HCT116 (cell line): ENCODE results near the gene CLK3. TPM values are rescaled to one million over a fixed set of nuclear protein-coding genes. Genes with fewer than 3 reads are reported as not detected.

Experiments
- ATAC-seq: fragments of 200-7000 bp; cut with Tn5 transposase; 2 replicates; pipeline ENCODE4 v1.9.1; 2020; ENCODE audit warnings: mild to moderate bottlenecking, moderate library complexity
- BruUV-seq: library from RNA; stranded (reverse); fragments of 400-500 nt; replicated peaks from 2 replicates; lab custom pipeline; 2021; lab: Mats Ljungman, UMichigan
- CTCF ChIA-PET: fragments of 300-600 bp; sonication (Branson Sonifier 250); formaldehyde crosslinking; loops from one replicate; lab custom pipeline; 2021; ENCODE audit warnings: antibody characterized with exemption; lab: Charles Lee
- POLR2A ChIA-PET: fragments of 300-600, 350-600 bp; sonication (Branson Sonifier 250); formaldehyde crosslinking; loops from one replicate; lab custom pipeline; 2021; ENCODE audit warnings: antibody characterized with exemption; lab: Charles Lee
- RAD21 ChIA-PET, 2 experiments: fragments of 300-600 bp; sonication (Branson Sonifier 250); formaldehyde crosslinking; loops; one replicate each; lab custom pipeline; 2023; ENCODE audit warnings: low total read pairs in 2 of 2; ENCODE audit not compliant: uncharacterized antibody in 2 of 2, unreplicated experiment in 2 of 2, low non-redundant PET in 1 of 2; lab: Charles Lee
- DNase-seq: peaks from one replicate; pipeline ENCODE4 v3.0.0-alpha.2; 2010; ENCODE audit warnings: low read depth, low spot score
- H2AFZ ChIP-seq: fragments of 200-600 bp; shearing (Covaris generic), sonication (generic); 2 replicates; pipeline ENCODE4 v1.6.1; 2017; ENCODE audit warnings: low read depth, mixed run types, mixed read lengths, antibody characterized with exemption, low read length; ENCODE audit not compliant: poor library complexity, severe bottlenecking
- H3K27ac ChIP-seq: 2 replicates; pipeline ENCODE4 v1.5.1; 2012; ENCODE audit warnings: low read depth, low read length
- H3K27me3 ChIP-seq: fragments of 200-600 bp; sonication (generic); 2 replicates; pipeline ENCODE4 v1.6.1; 2016; ENCODE audit warnings: mixed run types, low read length, mixed read lengths; ENCODE audit not compliant: insufficient read depth
- H3K36me3 ChIP-seq, 2 experiments: fragments of 200-500 bp in 1 of 2; fragments of 200-600 bp in 1 of 2; sonication (Bioruptor generic) in 1 of 2; sonication (generic) in 1 of 2; 2 replicates each; pipeline versions ENCODE4 v1.5.1 to v1.6.1; 2014 to 2016; ENCODE audit warnings: low read length in 2 of 2, inconsistent platforms in 1 of 2, mixed read lengths in 1 of 2, mixed run types in 1 of 2; ENCODE audit not compliant: insufficient read depth in 2 of 2, control insufficient read depth in 1 of 2
- H3K4me1 ChIP-seq, 2 experiments: fragments of 200-600 bp in 1 of 2; sonication (generic) in 1 of 2; 2 replicates each; pipeline versions ENCODE4 v1.5.1 to v1.6.1; 2012 to 2017; ENCODE audit warnings: low read length in 2 of 2, inconsistent platforms in 1 of 2, mild to moderate bottlenecking in 1 of 2, mixed read lengths in 1 of 2, mixed run types in 1 of 2, moderate library complexity in 1 of 2; ENCODE audit not compliant: insufficient read depth in 2 of 2, control insufficient read depth in 1 of 2
- H3K4me2 ChIP-seq: fragments of 200-600 bp; sonication (generic); 2 replicates; pipeline ENCODE4 v1.6.1; 2017; ENCODE audit warnings: mixed run types, low read length, mixed read lengths
- H3K4me3 ChIP-seq, 2 experiments: fragments of 200-600 bp in 1 of 2; sonication (generic) in 1 of 2; replicated peaks in 1 of 2; 2 replicates each; pipeline ENCODE4 v1.5.1; 2011 to 2016; ENCODE audit warnings: low read length in 2 of 2, control low read depth in 1 of 2, low read depth in 1 of 2, mild to moderate bottlenecking in 1 of 2, mixed read lengths in 1 of 2, mixed run types in 1 of 2
- H3K79me2 ChIP-seq: fragments of 200-600 bp; sonication (generic); 2 replicates; pipeline ENCODE4 v1.6.1; 2017; ENCODE audit warnings: mild to moderate bottlenecking, mixed run types, low read length, moderate library complexity, mixed read lengths; ENCODE audit not compliant: insufficient read depth
- H3K9ac ChIP-seq: fragments of 200-600 bp; sonication (generic); 2 replicates; pipeline ENCODE4 v1.6.1; 2016; ENCODE audit warnings: low read length, mixed read lengths
- H3K9me2 ChIP-seq: fragments of 200-600 bp; sonication (generic), shearing (Covaris generic); 2 replicates; pipeline ENCODE4 v1.6.1; 2017; ENCODE audit warnings: mixed run types, mild to moderate bottlenecking, moderate library complexity; ENCODE audit not compliant: insufficient read depth
- H3K9me3 ChIP-seq, 2 experiments: fragments of 200-500 bp in 1 of 2; fragments of 200-600 bp in 1 of 2; sonication (Bioruptor generic) in 1 of 2; sonication (generic) in 1 of 2; 2 replicates each; pipeline ENCODE4 v1.6.1; 2014 to 2017; ENCODE audit warnings: low read length in 2 of 2, mixed read lengths in 2 of 2, inconsistent platforms in 1 of 2, low read depth in 1 of 2, mild to moderate bottlenecking in 1 of 2, mixed run types in 1 of 2, moderate library complexity in 1 of 2; ENCODE audit not compliant: control insufficient read depth in 1 of 2, insufficient read depth in 1 of 2
- H4K20me1 ChIP-seq: fragments of 200-600 bp; sonication (generic), shearing (Covaris generic); 2 replicates; pipeline ENCODE4 v1.6.1; 2017; ENCODE audit warnings: mixed run types, mild to moderate bottlenecking, moderate library complexity; ENCODE audit not compliant: insufficient read depth
- CBX3 ChIP-seq: IDR thresholded peaks from 2 replicates; pipeline ENCODE4 v1.6.1; 2012; ENCODE audit warnings: low read depth
- CEBPB ChIP-seq: IDR thresholded peaks from 2 replicates; pipeline ENCODE4 v1.6.1; 2012; ENCODE audit warnings: low read depth
- EGR1 ChIP-seq: IDR thresholded peaks from 2 replicates; pipeline ENCODE4 v1.6.1; 2012; ENCODE audit warnings: low read depth
- EZH2phosphoT487 ChIP-seq: fragments of 200-600 bp; IDR thresholded peaks from 2 replicates; pipeline ENCODE4 v1.6.1; 2018; ENCODE audit warnings: antibody characterized with exemption, borderline replicate concordance
- POLR2AphosphoS5 ChIP-seq: IDR thresholded peaks from 2 replicates; pipeline ENCODE4 v1.6.1; 2011; ENCODE audit warnings: mild to moderate bottlenecking, low read depth, low read length, moderate library complexity
- SIN3A ChIP-seq: IDR thresholded peaks from 2 replicates; pipeline ENCODE4 v1.6.1; 2012; ENCODE audit warnings: low read depth
- SP1 ChIP-seq: IDR thresholded peaks from 2 replicates; pipeline ENCODE4 v1.6.1; 2012; ENCODE audit warnings: low read depth
- TCF7L2 ChIP-seq: IDR thresholded peaks from 2 replicates; pipeline ENCODE4 v1.7.0; 2011; ENCODE audit warnings: borderline replicate concordance, inconsistent platforms; ENCODE audit not compliant: insufficient read depth, insufficient read length; ENCODE audit errors: extremely low read depth
- YY1 ChIP-seq: IDR thresholded peaks from 2 replicates; pipeline ENCODE4 v1.6.1; 2011; ENCODE audit warnings: low read length, low read depth, moderate library complexity, mild to moderate bottlenecking; ENCODE audit not compliant: insufficient replicate concordance; ENCODE audit errors: extremely low read depth
- ZFX ChIP-seq: fragments of 450-650 bp; IDR thresholded peaks from 2 replicates; pipeline ENCODE4 v1.6.1; 2017
- ZNF274 ChIP-seq: fragments of 200-500 bp; sonication (Bioruptor generic); IDR thresholded peaks from 2 replicates; pipeline ENCODE4 v1.6.1; 2014; ENCODE audit warnings: mild to moderate bottlenecking, low read depth, low read length, inconsistent platforms
- intact Hi-C: fragments of 100-400 bp; cut with micrococcal nuclease; formaldehyde crosslinking; loops from 2 replicates; pipeline ENCODE4 v1.10.0; 2022
- total RNA-seq: library from RNA; stranded (reverse); gene quantifications from one replicate; pipeline ENCODE4 v1.2.1, GENCODE V29; 2021; ENCODE audit not compliant: unreplicated experiment
- TF ChIP-seq, protein P1 (sequence below), 3 experiments: fragments of 200-600 bp in 1 of 3; sonication (generic) in 1 of 3; IDR thresholded peaks in 2 of 3; conservative IDR thresholded peaks in 1 of 3; 2 replicates each; pipeline ENCODE4 v1.5.1; 2012 to 2017; ENCODE audit warnings: low read depth in 2 of 3, low read length in 2 of 3, antibody characterized with exemption in 1 of 3, borderline replicate concordance in 1 of 3, control low read depth in 1 of 3, mild to moderate bottlenecking in 1 of 3, mixed read lengths in 1 of 3, mixed run types in 1 of 3, moderate library complexity in 1 of 3; ENCODE audit not compliant: insufficient read depth in 1 of 3
- TF ChIP-seq, protein P2 (sequence below): IDR thresholded peaks from 2 replicates; pipeline ENCODE4 v1.6.1; 2011; ENCODE audit warnings: mild to moderate bottlenecking, low read length, moderate library complexity; ENCODE audit not compliant: insufficient replicate concordance; ENCODE audit errors: extremely low read depth
- TF ChIP-seq, protein P3 (sequence below): IDR thresholded peaks from 2 replicates; pipeline ENCODE4 v1.6.1; 2012

The CLK3 gene
- total RNA-seq, 1 experiment from 2014 or later = 79.3 TPM

DNA sequence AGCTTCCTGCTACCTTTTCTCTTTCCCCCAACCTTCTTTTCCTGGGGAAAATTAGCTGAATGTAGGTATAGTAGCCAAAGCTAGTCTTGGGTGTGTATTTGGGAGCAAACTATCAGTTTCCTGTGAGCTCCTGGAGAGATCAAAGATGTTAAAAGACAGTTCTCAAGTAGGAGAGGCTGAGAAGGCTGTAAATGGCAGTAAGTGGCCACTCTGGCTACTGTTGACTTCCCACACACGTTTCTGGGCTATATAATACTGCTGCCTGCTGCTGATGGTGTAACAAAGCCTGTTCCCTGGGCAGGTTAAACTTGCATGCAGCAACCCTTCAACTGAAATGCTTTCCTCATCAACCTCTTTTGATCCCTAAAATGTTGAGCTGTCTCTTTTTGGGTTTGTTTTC is 47.0 kb upstream of the CLK3 start:
- ChIA-PET CTCF (no interaction called here), RAD21 (no interaction called here), POLR2A (no interaction called here)
- Histone ChIP-seq H3K9ac (no peak overlapping the region), H3K27ac (no peak overlapping the region), H4K20me1 (no peaks in the 10 kb centered on the region), H3K4me2 (no peak overlapping the region), H3K27me3 (no peaks in the 10 kb centered on the region), H2AFZ (no peak overlapping the region), H3K9me3 (no peaks in the 10 kb centered on the region), H3K4me1 (no peaks in the 10 kb centered on the region), H3K79me2 (no peaks in the 10 kb centered on the region), H3K9me2 (no peaks in the 10 kb centered on the region), H3K4me3 (no peak overlapping the region), H3K36me3 (peaks cover 0 to 8% of the 10 kb centered on the region in 2 experiments; a peak in 1 of 4 replicates)
- TF ChIP-seq, protein P1, sequence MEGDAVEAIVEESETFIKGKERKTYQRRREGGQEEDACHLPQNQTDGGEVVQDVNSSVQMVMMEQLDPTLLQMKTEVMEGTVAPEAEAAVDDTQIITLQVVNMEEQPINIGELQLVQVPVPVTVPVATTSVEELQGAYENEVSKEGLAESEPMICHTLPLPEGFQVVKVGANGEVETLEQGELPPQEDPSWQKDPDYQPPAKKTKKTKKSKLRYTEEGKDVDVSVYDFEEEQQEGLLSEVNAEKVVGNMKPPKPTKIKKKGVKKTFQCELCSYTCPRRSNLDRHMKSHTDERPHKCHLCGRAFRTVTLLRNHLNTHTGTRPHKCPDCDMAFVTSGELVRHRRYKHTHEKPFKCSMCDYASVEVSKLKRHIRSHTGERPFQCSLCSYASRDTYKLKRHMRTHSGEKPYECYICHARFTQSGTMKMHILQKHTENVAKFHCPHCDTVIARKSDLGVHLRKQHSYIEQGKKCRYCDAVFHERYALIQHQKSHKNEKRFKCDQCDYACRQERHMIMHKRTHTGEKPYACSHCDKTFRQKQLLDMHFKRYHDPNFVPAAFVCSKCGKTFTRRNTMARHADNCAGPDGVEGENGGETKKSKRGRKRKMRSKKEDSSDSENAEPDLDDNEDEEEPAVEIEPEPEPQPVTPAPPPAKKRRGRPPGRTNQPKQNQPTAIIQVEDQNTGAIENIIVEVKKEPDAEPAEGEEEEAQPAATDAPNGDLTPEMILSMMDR (IDR thresholded peaks at IDR 0.05 in 2 of 3, conservative IDR thresholded peaks at IDR 0.05 in 1 of 3; ENCODE audit: borderline replicate concordance in 1 of 3, insufficient read depth in 1 of 3, low read depth in 2 of 3, low read length in 2 of 3) = no peak
- no peak for TF ChIP-seq EGR1
- TF ChIP-seq, protein P2, sequence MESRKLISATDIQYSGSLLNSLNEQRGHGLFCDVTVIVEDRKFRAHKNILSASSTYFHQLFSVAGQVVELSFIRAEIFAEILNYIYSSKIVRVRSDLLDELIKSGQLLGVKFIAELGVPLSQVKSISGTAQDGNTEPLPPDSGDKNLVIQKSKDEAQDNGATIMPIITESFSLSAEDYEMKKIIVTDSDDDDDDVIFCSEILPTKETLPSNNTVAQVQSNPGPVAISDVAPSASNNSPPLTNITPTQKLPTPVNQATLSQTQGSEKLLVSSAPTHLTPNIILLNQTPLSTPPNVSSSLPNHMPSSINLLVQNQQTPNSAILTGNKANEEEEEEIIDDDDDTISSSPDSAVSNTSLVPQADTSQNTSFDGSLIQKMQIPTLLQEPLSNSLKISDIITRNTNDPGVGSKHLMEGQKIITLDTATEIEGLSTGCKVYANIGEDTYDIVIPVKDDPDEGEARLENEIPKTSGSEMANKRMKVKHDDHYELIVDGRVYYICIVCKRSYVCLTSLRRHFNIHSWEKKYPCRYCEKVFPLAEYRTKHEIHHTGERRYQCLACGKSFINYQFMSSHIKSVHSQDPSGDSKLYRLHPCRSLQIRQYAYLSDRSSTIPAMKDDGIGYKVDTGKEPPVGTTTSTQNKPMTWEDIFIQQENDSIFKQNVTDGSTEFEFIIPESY = no peak
- TF ChIP-seq POLR2AphosphoS5 = no peak
- no peak for TF ChIP-seq SP1
- TF ChIP-seq TCF7L2 = no peak
- TF ChIP-seq SIN3A = no peak
- TF ChIP-seq EZH2phosphoT487 = no peak
- TF ChIP-seq ZNF274 = no peak
- TF ChIP-seq, protein P3, sequence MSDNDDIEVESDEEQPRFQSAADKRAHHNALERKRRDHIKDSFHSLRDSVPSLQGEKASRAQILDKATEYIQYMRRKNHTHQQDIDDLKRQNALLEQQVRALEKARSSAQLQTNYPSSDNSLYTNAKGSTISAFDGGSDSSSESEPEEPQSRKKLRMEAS = no peak
- TF ChIP-seq CEBPB = no peak
- TF ChIP-seq YY1 = no peak
- no peak for TF ChIP-seq CBX3
- no peak for TF ChIP-seq ZFX
- no peak for ATAC-seq
- no peak for DNase-seq
- intact Hi-C loops = no loop called here
- BruUV-seq = no TSS peak
